ACC112 (cell line): ENCODE measurements around the gene CHST11.

Experiments
- H2AFZ ChIP-seq: fragments of 200-600 bp; sonication (generic); one replicate; pipeline ENCODE4 v1.6.0; 2017; ENCODE audit warnings: antibody characterized with exemption, low read length; ENCODE audit not compliant: unreplicated experiment
- H3K27ac ChIP-seq: fragments of 200-600 bp; sonication (generic); 2 replicates; pipeline ENCODE4 v1.5.1; 2014; ENCODE audit warnings: low read depth, mild to moderate bottlenecking, antibody characterized with exemption, low read length, moderate library complexity
- H3K27me3 ChIP-seq: fragments of 200-600 bp; sonication (generic); 2 replicates; pipeline ENCODE4 v1.6.1; 2014; ENCODE audit warnings: mild to moderate bottlenecking, antibody characterized with exemption, low read length, moderate library complexity, mixed read lengths; ENCODE audit not compliant: insufficient read depth
- H3K36me3 ChIP-seq: fragments of 200-600 bp; sonication (generic); 2 replicates; pipeline ENCODE4 v1.6.1; 2016; ENCODE audit warnings: mild to moderate bottlenecking, antibody characterized with exemption, low read length, moderate library complexity, mixed read lengths; ENCODE audit not compliant: insufficient read depth
- H3K4me1 ChIP-seq: fragments of 200-600 bp; sonication (generic); one replicate; pipeline ENCODE4 v1.6.1; 2016; ENCODE audit warnings: low read length, mixed read lengths; ENCODE audit not compliant: insufficient read depth, unreplicated experiment, control insufficient read depth
- H3K4me3 ChIP-seq: fragments of 200-600 bp; sonication (generic); 2 replicates; pipeline ENCODE4 v1.5.1; 2014; ENCODE audit warnings: mild to moderate bottlenecking, low read depth, low read length
- H3K79me2 ChIP-seq: fragments of 200-600 bp; sonication (generic); one replicate; pipeline ENCODE4 v1.6.0; 2016; ENCODE audit warnings: low read length; ENCODE audit not compliant: control insufficient read depth, unreplicated experiment, insufficient read depth

The CHST11 gene

DNA sequence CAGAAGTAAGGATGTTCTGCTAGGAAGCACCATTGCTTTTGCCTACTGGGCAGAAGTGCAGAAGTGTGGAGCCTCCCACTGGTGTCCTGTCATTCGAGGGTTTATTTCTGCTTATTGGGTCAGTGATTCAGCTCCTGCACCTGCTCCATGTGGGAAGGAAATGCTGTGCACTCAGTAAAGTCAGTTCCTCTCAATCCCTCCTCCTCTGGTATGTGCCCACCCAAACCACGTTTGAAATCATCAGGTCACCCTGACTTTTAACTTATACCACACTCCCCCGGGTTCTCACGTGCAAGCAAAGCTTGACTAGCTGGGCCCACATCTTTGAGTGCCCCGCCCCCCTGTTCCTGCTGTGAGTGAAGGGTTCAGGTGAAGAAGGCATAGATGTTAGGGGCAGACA lies 223.7 kb downstream of the CHST11 start:
- Histone ChIP-seq H3K79me2 (no peaks in the 10 kb centered on the region), H3K36me3 (no peaks in the 10 kb centered on the region), H3K27ac (no peak overlapping the region), H2AFZ (no peak overlapping the region), H3K4me3 (no peak overlapping the region), H3K27me3 (no peaks in the 10 kb centered on the region), H3K4me1 (peaks cover 6% of the 10 kb centered on the region)

DNA sequence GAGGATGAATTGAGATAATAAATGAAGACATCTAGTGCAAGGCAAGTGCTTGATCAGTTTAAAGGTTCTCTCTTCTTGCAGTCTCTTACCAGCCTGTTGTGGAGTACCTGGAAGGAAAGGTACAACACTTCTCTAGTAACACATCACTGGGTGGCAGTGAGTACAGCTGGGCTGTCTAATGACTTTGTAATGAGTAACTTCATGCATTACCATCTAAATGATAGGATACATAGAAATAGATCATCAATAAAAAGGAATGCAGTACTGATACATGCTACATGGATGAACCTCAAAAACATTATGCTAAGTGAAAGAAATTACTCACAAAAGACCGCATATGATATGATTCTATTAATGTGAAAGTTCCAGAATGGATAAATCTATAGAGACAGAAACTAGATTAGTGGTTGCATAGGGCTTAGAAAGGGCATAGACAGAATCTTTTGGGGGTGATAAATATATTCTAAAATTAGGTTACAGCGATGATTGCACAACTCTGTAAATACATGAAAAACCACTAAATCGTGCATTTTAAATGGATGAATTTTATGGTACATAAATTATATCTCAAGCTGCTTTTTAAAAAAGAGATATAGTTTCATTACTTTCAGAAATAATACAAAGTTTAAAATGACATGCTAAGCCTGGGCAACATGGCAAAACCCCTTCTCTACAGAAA lies 224.4 kb downstream of the CHST11 start:
- no peaks in the 10 kb centered on the region for H3K79me2 ChIP-seq
- H3K4me1 ChIP-seq = peaks cover 13% of the 10 kb centered on the region
- no peak overlapping the region for H3K4me3 ChIP-seq
- H2AFZ ChIP-seq = no peak overlapping the region
- no peak overlapping the region for H3K27ac ChIP-seq
- H3K27me3 ChIP-seq = no peaks in the 10 kb centered on the region
- H3K36me3 ChIP-seq = no peaks in the 10 kb centered on the region

DNA sequence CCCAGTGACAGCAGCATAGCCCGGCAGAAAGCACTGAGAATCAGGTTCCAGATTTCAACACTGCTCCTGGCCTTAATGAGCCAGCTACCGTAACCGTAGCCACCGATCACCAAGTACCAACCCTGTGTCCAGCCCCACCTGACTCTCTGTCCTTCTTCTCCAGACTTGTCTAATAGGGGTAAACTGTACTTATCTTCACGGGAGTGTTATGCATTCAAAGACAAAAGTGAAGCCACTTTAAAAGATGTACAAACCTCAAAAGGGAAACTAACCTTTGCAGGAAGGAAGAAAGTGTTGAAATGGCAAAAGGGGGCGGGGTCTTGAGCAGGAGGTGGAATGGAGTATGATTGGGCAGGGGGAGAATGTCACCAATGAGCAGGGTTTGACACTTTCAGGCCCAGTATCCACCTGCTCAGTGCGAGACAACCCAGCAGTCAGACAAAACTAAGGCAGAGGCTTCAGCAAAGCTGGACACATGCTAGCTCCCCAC lies 226.1 kb downstream of the CHST11 start:
- Histone ChIP-seq H3K27me3 (no peaks in the 10 kb centered on the region), H3K4me3 (no peak overlapping the region), H3K4me1 (peaks cover 16% of the 10 kb centered on the region), H3K36me3 (no peaks in the 10 kb centered on the region), H3K79me2 (no peaks in the 10 kb centered on the region), H2AFZ (no peak overlapping the region), H3K27ac (no peak overlapping the region)

DNA sequence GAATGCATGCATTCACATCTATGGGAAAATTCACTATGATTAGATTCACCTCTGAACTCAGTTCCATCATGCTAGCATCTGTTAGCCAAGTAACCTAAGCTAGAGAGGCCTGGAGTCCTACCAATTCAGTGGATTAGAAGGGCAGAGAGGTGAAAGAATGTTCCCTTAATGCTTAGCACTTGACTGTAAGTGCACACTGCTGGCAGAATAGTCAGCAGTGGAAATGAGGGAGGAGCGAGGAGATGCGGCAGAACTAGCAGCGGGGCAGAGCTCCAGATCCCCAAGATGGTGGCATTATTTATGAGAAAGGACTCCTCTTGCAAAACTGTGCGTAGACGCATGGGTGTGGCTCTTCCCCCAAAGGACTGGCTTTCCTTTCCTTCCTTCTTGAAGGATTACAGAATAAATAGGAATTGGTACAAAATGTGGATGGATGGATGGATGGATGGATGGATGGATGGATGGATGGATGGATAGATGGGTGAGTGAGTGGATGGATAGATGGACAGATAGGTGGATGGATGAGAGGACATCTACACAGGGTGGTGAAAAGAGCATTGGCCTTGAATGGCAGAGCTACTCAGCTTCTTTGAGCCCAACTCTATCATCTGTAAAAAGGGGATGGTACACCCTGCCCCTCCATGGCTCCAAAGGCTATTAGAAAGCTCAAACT lies 227.2 kb downstream of the CHST11 start:
- H3K27me3 ChIP-seq = no peaks in the 10 kb centered on the region
- no peaks in the 10 kb centered on the region for H3K36me3 ChIP-seq
- H3K4me3 ChIP-seq = no peak overlapping the region
- no peaks in the 10 kb centered on the region for H3K79me2 ChIP-seq
- peaks cover 16% of the 10 kb centered on the region for H3K4me1 ChIP-seq
- H3K27ac ChIP-seq = no peak overlapping the region
- H2AFZ ChIP-seq = no peak overlapping the region

DNA sequence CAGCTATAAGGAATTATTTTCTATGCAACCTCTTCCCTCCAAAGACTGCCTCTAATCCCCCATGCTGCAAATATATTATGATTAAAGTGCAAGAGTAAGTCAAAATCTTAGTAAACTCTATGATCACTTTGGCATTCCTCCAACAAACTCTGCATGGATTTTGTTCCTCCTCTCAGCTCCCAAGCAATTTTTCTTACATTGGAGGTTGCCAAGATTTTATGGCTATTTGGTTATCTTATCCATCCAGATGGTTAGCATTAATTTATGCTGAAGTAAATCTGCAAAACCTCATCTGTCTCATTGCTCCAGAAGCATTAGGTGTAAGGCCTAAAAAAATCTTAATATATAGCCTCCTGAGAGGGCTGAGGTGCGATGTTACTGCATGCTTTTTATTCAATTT lies 228.1 kb downstream of the CHST11 start:
- Histone ChIP-seq H2AFZ (no peak overlapping the region), H3K79me2 (no peaks in the 10 kb centered on the region), H3K27me3 (no peaks in the 10 kb centered on the region), H3K4me3 (no peak overlapping the region), H3K4me1 (peaks cover 16% of the 10 kb centered on the region), H3K27ac (no peak overlapping the region), H3K36me3 (no peaks in the 10 kb centered on the region)

DNA sequence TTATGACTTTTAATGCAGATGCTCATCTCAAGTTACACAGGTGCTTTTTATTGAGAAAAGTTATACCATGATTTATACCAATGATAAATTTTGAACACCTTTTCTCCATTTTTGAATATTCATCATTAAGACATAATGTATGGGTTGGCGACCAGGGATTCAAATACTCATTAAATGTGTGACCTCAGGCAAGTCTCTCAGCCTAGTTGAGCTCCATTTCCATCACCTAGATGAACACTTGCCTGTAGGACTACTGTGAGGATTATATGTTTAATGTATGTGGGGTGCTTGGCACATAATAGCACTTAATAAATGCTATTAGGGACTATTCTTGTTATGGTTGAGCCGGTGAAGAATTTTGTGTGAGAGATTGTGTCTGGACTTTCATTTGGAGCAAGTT lies 228.6 kb downstream of the CHST11 start:
- Histone ChIP-seq H2AFZ (no peak overlapping the region), H3K79me2 (no peaks in the 10 kb centered on the region), H3K27ac (no peak overlapping the region), H3K27me3 (no peaks in the 10 kb centered on the region), H3K4me3 (no peak overlapping the region), H3K4me1 (peaks cover 16% of the 10 kb centered on the region), H3K36me3 (no peaks in the 10 kb centered on the region)

DNA sequence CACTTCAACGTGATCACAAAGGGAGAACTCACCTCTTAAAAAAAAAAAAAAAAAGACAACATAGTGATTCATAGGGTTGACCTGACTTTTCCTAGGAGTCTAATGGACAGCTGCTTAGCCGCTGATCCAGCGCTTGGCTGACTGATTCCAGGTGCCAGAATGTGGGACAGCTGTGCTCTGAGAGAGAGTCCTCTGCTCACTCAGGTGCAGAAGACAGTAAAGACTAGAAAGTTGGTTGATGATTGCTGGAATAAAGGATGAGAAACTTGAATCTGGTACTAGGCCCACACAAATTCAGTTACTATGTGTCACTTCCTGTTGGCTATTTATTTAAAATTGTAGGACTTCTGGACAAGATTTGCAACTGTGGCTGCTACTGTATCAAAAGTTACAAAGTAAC lies 229.4 kb downstream of the CHST11 start:
- no peak overlapping the region for H3K4me3 ChIP-seq
- H3K36me3 ChIP-seq = no peaks in the 10 kb centered on the region
- peak overlapping the region; percentile 66 for H3K27ac ChIP-seq
- no peak overlapping the region for H2AFZ ChIP-seq
- peaks cover 16% of the 10 kb centered on the region for H3K4me1 ChIP-seq
- no peaks in the 10 kb centered on the region for H3K79me2 ChIP-seq
- no peaks in the 10 kb centered on the region for H3K27me3 ChIP-seq

DNA sequence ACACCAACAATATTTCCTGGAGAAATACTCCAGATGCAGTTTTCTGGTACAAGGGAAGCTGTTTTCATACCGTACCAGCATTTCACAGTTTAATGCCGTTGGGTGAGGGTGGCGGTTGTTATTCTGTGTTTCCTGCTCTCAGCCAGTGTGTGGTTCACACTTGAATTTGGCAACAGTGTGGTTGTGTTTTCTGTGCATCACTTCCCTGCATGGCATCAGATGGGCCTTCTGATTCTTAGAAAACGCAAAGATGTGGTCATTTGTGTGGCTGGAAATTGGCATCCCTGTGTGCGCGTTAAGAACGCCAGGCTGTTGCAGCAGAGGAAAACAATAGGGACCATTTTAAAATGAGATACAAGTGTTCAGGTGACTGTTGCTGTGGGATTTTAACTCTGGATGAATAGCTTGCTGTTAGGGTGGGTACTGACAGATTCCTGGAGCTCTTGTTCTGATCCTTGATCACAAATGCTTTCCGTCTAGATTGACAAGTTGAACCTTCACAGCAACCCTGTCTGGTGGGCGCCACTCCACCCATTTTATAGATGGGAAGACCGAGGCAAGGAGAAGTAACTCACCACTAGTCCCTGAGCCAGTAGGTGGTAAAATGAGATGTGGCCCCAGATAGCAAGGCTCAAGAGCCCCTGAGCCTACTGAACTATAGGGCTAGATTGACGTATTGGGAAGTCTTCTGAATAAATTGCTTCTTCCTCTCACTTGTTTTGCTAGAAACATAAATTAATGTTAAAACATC lies 231.2 kb downstream of the CHST11 start:
- Histone ChIP-seq H3K27ac (no peak overlapping the region), H3K27me3 (no peaks in the 10 kb centered on the region), H3K79me2 (no peaks in the 10 kb centered on the region), H2AFZ (no peak overlapping the region), H3K4me1 (peaks cover 16% of the 10 kb centered on the region), H3K36me3 (no peaks in the 10 kb centered on the region), H3K4me3 (no peak overlapping the region)

DNA sequence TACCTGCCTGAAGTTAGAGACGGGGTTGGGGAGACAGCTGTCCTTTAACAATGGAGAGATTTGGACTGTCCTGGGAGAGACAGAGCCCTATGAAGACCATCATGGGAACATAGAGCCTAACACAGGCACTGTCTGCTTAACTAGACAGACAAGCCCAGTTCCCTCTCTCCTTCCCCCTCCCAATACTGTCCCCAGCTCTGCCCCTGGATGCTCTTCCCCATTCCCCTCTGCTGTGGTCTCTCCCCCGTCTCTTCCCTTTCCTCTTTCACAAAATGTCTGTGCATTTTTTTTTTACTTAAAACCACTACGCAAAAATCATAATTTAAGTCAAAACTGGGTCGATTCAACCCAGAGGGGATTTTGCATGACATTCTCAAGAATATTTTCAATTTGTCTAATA lies 232.9 kb downstream of the CHST11 start:
- Histone ChIP-seq H3K79me2 (no peaks in the 10 kb centered on the region), H3K4me3 (no peak overlapping the region), H3K36me3 (no peaks in the 10 kb centered on the region; the same call in 1 of the 2 replicates), H3K27ac (no peak overlapping the region), H3K27me3 (no peaks in the 10 kb centered on the region), H2AFZ (no peak overlapping the region), H3K4me1 (peaks cover 26% of the 10 kb centered on the region)

DNA sequence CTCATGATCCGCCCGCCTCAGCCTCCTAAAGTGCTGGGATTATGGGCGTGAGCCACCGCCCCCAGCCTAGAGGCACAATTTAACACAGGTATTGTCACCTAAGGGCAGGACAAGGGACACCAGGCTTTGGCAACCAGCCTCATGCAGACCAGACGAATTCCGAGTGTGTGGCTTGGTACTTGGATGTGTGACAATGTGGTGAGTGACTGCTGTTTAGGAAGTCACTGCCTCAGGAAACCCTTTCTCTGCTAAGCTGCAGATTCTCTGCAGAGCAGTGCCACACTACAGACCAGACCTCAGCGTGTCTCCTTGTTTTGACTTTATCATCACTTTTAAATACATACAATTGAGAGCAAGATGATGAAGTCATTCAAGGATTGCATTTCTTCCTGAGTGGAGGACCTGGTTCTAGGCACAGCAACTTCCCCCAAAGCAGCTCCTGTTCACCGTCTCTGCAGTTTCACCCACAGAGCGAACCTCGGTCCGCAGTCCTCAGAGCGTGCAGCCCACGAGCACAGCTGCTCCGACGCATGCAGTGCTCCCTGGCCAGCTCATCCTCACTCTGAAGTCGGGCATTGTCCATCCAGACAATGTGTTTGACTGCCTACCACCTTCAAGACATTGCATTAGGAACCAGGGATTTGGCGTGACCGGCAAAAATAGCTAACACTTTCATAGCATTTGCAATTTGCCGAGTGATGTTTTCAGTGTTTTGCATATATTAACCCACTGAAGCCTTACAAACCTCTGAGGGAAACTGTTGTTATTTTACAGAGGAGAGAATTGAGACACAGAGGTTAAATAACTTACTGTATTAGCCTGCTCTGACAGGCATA lies 235.2 kb downstream of the CHST11 start:
- Histone ChIP-seq H3K4me3 (no peak overlapping the region), H3K36me3 (no peaks in the 10 kb centered on the region; the same call in 1 of the 2 replicates), H3K27ac (no peak overlapping the region), H3K27me3 (no peaks in the 10 kb centered on the region), H3K4me1 (peaks cover 32% of the 10 kb centered on the region), H2AFZ (no peak overlapping the region), H3K79me2 (no peaks in the 10 kb centered on the region)
